Cerebellar cortex (tissue), 1 donor: ENCODE data around the gene TBR1.

ENCODE experiments used
- DNase-seq: peaks from one replicate; pipeline ENCODE4 v3.0.0-alpha.2; 2015; ENCODE audit warnings: low spot score

TBR1 gene

GRCh38 chr2:161427664-161428587 lies 11.8 kb downstream of the TBR1 start:
- no peak for DNase-seq

- DNase-seq = no peak
Observed at GRCh38 chr2:161430386-161430785, 14.3 kb downstream of the TBR1 start.

- DNase-seq = no peak
Observed at GRCh38 chr2:161432107-161432506, 16.0 kb downstream of the TBR1 start.

- DNase-seq = no peak
Observed at GRCh38 chr2:161434118-161434517, 18.0 kb downstream of the TBR1 start.

- no peak for DNase-seq
Observed at GRCh38 chr2:161436411-161436810, 20.3 kb downstream of the TBR1 start.

- no peak for DNase-seq
Observed at GRCh38 chr2:161438598-161438997, 22.5 kb downstream of the TBR1 start.

GRCh38 chr2:161445097-161445496 lies 29.0 kb downstream of the TBR1 start:
- DNase-seq = no peak

GRCh38 chr2:161448431-161448830 lies 32.3 kb downstream of the TBR1 start:
- no peak for DNase-seq

- no peak for DNase-seq
Observed at GRCh38 chr2:161471631-161472030, 55.5 kb downstream of the TBR1 start.

- no peak for DNase-seq
Observed at GRCh38 chr2:161474920-161475319, 58.8 kb downstream of the TBR1 start.
